ENCODE data around the gene ZNHIT2. TPM values are rescaled to one million over a fixed set of nuclear protein-coding genes. Genes with fewer than 3 reads are reported as not detected.

Gene ZNHIT2
- 10 to 100 TPM in 1 of 2 donors, 1 to 10 TPM in 1; 8.7 to 12.0 TPM for total RNA-seq

GRCh38 chr11:65117206-65118096 lies at the start of gene ZNHIT2:
Gene ZNHIT2 (minus strand): TSS chr11:65117701. CDS start chr11:65117653, 48 bp downstream.
- TF ChIP-seq CTCF (IDR thresholded peaks at IDR 0.05): peak; percentile 92 to 94
- H3K9me3 ChIP-seq: no peaks in the 10 kb centered on the region

GRCh38 chr11:65166893-65167292 lies 49.4 kb upstream of the ZNHIT2 start:
- no peak overlapping the region for H3K4me3 ChIP-seq
- TF ChIP-seq CTCF (IDR thresholded peaks at IDR 0.05): no peak
- no peaks in the 10 kb centered on the region for H3K36me3 ChIP-seq
- no peaks in the 10 kb centered on the region for H3K9me3 ChIP-seq
- H3K27me3 ChIP-seq: no peaks in the 10 kb centered on the region
- H3K4me1 ChIP-seq: no peaks in the 10 kb centered on the region
- no peak overlapping the region for H3K27ac ChIP-seq
- no peak for DNase-seq (ENCODE audit: low spot score)

More at GRCh38 chr11:65117206-65118096, at the start of gene ZNHIT2:
- Histone ChIP-seq H3K27ac (peak within 1 kb of the TSS; percentile 82 to 84), H3K4me1 (peaks cover 0 to 52% of the 10 kb centered on the region in 2 donors), H3K27me3 (no peaks in the 10 kb centered on the region), H3K4me3 (peak within 1 kb of the TSS; percentile 67 to 92), H3K36me3 (peaks cover 34% of the 10 kb centered on the region)
- DNase-seq (ENCODE audit: low spot score): peak; percentile 99

- H3K4me1 ChIP-seq: no peaks in the 10 kb centered on the region
- H3K27ac ChIP-seq: no peak overlapping the region
- peak overlapping the region in 1 of 2 donors; percentile 25 for H3K4me3 ChIP-seq
- no peaks in the 10 kb centered on the region for H3K27me3 ChIP-seq
- no peaks in the 10 kb centered on the region for H3K9me3 ChIP-seq
- no peak for DNase-seq (ENCODE audit: low spot score)
- H3K36me3 ChIP-seq: no peaks in the 10 kb centered on the region
- no peak for TF ChIP-seq CTCF (IDR thresholded peaks at IDR 0.05)
Measured at GRCh38 chr11:65165410-65166317, 48.2 kb upstream of the ZNHIT2 start.

- no peaks in the 10 kb centered on the region for H3K9me3 ChIP-seq
- no peaks in the 10 kb centered on the region for H3K4me1 ChIP-seq
- DNase-seq (ENCODE audit: low spot score): no peak
- no peak overlapping the region for H3K4me3 ChIP-seq
- no peaks in the 10 kb centered on the region for H3K36me3 ChIP-seq
- H3K27me3 ChIP-seq: no peaks in the 10 kb centered on the region
- H3K27ac ChIP-seq: no peak overlapping the region
- no peak for TF ChIP-seq CTCF (IDR thresholded peaks at IDR 0.05)
Measured at GRCh38 chr11:65163684-65164083, 46.2 kb upstream of the ZNHIT2 start.

GRCh38 chr11:65160643-65161042 lies 43.1 kb upstream of the ZNHIT2 start:
- no peak overlapping the region for H3K4me3 ChIP-seq
- H3K27ac ChIP-seq: no peak overlapping the region
- H3K36me3 ChIP-seq: no peaks in the 10 kb centered on the region
- no peak for DNase-seq (ENCODE audit: low spot score)
- H3K27me3 ChIP-seq: no peaks in the 10 kb centered on the region
- no peaks in the 10 kb centered on the region for H3K9me3 ChIP-seq
- no peaks in the 10 kb centered on the region for H3K4me1 ChIP-seq
- no peak for TF ChIP-seq CTCF (IDR thresholded peaks at IDR 0.05)

Measured in right atrium auricular region (tissue), 2 donors.